DMS53 treated with DMSO at 0.1 percent for 48 hours (cell line): Measurements from ENCODE around the gene FNBP1.
A peak's percentile ranks its signal among the peaks of the same experiment; 100 is the strongest.

ENCODE experiments used
- DNase-seq: peaks from one replicate; lab custom pipeline; 2025; ENCODE audit not compliant: unreplicated experiment; lab: John Stamatoyannopoulos, UW

The FNBP1 gene

GRCh38 chr9:130042885-130043653 is at the start of gene FNBP1:
Gene FNBP1, minus strand, starts transcription at chr9:130043189. Its CDS starts 214 bp downstream, at chr9:130042975.
- peak; percentile 63 for DNase-seq

- no peak for DNase-seq
These were observed 47.9 kb upstream of the FNBP1 start for GRCh38 chr9:130090915-130091314.

GRCh38 chr9:130089141-130089540 is 46.2 kb upstream of the FNBP1 start:
- DNase-seq = no peak

GRCh38 chr9:130088051-130088450 is 45.1 kb upstream of the FNBP1 start:
- no peak for DNase-seq

GRCh38 chr9:130084337-130084736 is 41.3 kb upstream of the FNBP1 start:
- DNase-seq = no peak

- no peak for DNase-seq
These were observed 35.6 kb upstream of the FNBP1 start for GRCh38 chr9:130078547-130078946.

- no peak for DNase-seq
These were observed 30.4 kb upstream of the FNBP1 start for GRCh38 chr9:130073373-130073772.

- no peak for DNase-seq
These were observed 29.7 kb upstream of the FNBP1 start for GRCh38 chr9:130072515-130073235.

GRCh38 chr9:130069048-130069447 is 26.1 kb upstream of the FNBP1 start:
- DNase-seq = no peak

GRCh38 chr9:130064621-130065020 is 21.6 kb upstream of the FNBP1 start:
- DNase-seq = no peak

- DNase-seq = no peak
These were observed 19.8 kb upstream of the FNBP1 start for GRCh38 chr9:130062750-130063149.

- no peak for DNase-seq
These were observed 17.3 kb upstream of the FNBP1 start for GRCh38 chr9:130060296-130060695.

GRCh38 chr9:130058887-130059286 is 15.9 kb upstream of the FNBP1 start:
- DNase-seq = no peak

- no peak for DNase-seq
These were observed 15.2 kb upstream of the FNBP1 start for GRCh38 chr9:130058154-130058553.

GRCh38 chr9:130054820-130055219 is 11.8 kb upstream of the FNBP1 start:
- no peak for DNase-seq

GRCh38 chr9:130054325-130054786 is 11.4 kb upstream of the FNBP1 start:
- no peak for DNase-seq

GRCh38 chr9:130053504-130054324 is 10.7 kb upstream of the FNBP1 start, which contains the start of gene GPR107:
Gene GPR107, plus strand, starts transcription at chr9:130053906. Its CDS starts 27 bp downstream, at chr9:130053933.
- DNase-seq = peak; percentile 72

- DNase-seq = no peak
These were observed 10.1 kb upstream of the FNBP1 start for GRCh38 chr9:130053109-130053503.

- DNase-seq = no peak
These were observed 8.9 kb upstream of the FNBP1 start for GRCh38 chr9:130051855-130052254.

- DNase-seq = no peak
These were observed 7.5 kb upstream of the FNBP1 start for GRCh38 chr9:130050462-130050861.
